Hematopoietic multipotent progenitor cell treated with erythropoietin and hydrocortisone succinate and interleukin-3 and kit ligand, for 4 days (in vitro differentiated cells): ENCODE results near the gene ETV6.

Experiments used
- DNase-seq: peaks from one replicate; pipeline ENCODE4 v3.0.0-alpha.2; 2015

Gene ETV6

DNA sequence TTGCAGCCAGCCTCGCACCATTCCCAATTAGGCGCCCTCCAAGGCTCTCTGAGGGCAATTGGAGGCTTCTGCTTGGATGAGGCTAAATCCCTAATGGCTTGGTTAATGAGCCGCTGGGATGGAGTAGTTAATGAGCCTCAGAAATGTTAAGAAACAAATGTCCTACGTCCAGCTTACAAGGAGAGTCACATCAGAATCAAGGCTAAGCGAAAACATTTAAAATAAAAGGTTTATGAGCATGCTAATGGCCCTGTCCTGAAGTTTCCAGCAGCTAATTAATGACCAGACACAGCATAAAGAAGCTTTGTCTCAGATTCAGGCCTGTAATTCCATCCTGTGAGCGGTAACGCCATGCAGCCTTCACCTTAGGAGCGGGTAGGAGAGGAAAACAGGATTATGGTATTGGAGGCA lies 220.6 kb downstream of the ETV6 start:
- no peak for DNase-seq

DNA sequence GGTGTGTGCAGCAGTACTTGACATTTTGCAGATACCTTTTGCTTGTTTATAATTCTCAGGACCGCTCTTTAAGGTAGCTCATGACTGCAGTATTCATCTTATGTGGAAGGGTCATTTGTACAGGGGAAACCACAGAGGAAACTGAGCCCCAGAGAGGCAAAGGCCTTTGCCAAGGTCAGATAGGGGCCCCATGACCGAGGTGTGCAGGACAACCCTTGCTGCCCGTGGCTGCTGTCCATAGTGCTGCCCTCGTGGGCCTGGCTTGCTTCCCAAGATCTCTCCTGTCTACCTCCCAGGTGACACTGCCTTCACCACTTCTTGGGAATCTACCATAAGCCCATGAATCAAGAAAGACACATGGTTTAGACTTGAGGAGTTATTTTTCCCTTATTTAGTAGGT lies 222.6 kb downstream of the ETV6 start:
- DNase-seq: no peak

DNA sequence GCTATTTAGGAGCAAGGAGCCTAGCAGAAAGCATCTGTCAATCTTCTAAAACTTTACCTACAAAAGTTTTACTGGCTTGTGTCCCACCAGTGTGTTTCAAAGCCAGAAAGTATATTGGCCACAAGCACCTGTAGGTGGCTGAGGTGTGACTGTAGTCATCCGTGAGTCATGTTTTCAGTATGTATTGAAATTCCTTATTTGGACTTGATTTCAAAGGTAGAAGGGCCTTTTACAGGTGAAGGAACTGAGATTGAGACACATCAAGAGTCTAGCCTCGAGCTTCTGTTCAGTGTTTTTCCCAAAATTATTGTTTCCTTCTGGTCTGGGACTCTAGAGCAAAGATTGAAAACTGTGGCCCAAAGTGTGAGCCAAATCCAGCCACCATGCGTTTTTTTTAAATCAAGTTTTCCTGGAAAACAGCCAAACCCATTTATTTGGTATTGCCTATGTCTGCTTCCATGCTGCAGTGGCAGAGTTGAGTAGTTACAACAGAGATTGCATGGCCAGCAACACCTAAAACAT lies 226.0 kb downstream of the ETV6 start:
- DNase-seq: peak; percentile 50

DNA sequence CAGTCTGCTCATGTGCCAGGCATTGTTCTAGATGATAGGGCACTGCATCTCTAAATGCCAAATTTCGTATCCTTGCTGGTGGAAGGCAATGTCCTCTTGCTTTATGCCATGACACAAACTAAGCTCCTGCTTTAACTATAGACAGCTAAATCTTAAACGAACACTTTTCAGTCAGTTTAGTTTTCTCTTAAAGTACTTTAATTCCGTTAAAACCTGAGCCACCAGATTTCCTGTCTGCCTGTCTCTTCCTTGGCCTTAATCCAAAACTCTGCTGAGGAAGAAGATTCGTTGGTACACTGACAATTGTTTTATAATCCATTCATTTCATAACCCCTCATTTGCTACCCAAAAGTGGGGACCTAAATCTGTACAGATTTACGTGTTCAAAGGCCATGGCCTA lies 226.8 kb downstream of the ETV6 start:
- peak; percentile 82 for DNase-seq

DNA sequence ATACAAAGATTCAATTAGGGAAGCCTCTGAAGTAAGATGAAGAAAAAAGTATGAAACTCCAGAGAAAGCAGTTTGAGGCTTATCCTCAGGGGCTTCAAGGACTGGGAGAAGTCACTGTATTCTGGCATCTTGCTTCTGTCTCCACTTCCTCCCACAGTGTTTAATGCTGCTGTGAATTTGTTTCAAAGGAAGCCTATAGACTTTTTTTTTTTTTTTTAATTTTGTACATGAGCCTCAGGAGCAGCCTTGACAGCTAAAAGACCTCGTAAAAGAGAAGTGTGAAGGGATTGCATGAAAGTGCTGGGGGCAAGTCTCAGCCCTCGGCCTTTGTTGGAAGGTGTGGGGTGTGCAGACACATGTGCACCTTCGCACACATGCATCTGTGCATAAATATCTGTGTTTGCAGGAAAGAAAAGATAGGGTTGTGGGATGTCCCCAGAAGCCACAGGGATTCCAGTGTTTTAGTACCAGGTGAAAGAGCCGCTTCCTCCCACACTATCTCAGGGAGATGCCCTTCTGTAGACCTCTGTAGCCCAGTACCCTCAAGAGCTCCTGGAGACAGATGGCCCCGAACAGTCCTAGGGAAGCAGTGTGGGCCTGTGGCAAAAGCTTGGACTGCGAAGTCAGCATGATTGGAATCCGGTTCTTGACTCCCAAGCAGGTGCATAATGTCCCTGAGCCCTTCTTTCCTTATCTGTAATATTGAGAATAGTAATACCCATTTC lies 227.8 kb downstream of the ETV6 start:
- peak; percentile 48 for DNase-seq

DNA sequence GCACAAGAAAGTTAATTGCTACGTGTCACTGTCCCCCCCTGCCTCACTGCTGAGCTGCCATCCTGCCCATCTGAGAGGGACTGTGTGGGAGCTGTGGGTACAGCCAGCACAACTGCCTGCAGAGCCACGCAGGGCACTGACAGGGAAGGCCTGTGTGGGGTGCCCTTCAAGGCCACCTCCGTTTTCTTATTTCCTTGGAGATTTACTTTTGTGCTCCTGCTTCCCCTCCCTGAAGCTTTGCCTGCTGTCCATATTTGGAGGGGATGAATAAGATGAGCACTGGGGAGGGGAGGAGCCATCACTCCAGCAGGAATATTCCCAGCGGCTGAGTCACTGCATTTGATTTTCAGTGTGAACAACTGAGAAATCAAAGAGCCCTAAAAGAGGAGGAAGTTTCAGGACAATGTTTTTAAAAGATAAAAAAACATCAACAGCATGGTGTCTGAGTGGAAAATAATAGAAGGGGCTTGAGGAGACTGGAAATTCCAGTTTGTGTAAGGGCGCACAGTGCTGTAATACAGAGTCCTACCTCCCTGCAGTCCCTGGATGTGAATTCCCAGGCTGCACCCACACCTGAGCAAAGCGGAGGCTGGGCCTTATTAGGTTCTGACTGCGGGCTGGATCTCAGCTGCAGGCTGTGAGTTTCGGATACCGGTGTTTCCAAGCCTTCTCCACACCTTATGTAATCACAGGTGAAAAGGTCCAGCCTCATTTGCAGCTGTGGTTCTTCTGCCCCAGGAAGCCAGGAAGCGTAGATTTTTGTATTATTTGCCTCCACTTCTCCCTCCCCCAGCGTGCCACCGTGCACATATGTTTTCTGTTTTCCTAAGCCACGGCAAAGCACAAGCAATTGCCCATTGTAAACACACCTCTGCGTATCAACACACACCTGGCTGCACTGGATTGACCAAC lies 228.7 kb downstream of the ETV6 start:
- no peak for DNase-seq

DNA sequence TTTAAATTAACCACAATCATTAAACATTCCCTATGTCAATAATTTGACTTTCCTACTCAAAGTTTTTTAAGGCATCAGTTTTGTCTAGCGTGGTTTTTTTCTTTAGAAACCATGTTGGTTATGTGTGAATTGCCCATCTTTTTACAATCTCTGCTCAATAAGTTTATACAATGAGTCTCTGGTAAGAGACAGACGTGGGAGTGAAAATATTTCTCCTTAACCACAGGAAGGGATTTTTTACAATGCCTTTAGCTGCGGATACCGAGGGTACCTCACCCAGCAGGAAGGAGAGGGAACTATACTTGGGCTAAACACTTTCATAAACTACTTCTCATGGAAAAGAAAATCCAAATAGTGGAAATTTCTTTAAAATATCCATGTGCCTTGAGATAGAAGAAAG lies 229.8 kb downstream of the ETV6 start:
- DNase-seq: no peak

DNA sequence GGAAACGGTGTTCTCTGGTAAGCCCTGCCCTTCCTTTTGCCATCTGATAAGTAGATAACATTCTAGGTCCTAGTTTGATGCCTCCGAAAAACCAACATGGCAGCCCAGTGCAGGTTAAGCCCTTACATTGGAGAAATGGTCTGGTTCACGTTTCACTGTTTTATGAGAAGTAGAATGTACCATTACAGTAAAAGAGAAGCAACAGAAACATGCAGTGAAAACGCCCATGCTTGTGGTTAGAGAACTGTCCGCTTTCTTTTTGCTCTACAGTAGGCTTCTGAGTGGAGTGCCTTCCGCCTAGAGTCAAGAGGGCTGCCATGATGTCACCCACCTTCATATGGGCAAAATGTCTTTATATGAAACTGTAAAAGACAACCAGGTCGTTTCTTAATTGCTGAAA lies 230.9 kb downstream of the ETV6 start:
- DNase-seq: peak; percentile 79

DNA sequence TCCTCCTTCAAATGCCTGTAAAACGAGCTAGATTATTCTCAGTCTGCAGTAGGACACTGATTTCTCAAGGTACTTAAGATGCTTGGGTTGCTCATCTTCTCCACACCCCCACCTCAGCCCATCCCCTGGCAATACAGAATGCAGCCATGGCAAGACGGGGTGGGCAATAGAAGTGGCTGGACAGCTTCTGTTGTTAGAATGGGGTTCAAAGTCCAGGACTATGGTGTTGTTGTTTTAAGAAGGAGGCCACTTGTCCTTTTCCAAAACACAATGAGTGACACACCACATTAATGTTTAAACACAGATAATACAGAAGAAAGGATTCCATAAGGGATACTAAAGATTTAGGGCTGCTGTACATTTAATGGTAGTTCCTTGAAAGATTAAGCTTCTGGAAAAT lies 232.4 kb downstream of the ETV6 start:
- no peak for DNase-seq

DNA sequence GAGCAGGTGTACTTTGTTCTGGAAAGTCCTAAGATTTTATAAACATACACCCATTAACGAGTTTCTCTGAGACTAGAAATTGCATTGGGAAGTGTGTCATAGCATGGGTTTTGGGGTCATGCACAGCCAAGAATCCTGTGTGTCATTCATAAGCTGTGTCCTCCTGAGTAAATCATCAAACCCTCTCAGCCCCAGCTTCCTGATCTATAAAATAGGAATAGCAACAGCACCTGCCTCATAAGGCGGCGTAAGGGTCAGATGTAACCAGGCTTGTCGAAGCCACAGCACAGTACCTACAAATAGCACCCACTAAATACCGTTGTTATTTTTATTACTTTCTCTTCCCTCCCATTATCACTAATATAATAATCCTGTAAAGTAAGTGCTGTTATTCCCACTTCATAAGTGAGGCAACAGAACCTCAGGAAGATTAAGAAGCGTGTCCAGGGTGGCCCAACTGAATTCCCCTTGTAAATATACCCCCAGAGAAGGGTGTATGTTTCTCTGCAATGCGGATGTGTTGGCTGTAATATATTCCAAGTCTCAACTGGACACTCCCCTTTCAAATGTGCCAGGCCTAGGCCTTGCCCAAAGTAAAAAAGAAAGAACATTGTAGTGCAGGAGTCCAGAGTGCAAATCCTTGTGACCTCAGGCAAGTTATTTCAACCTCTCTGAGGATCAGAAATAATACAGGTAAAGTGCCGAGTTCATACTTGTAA lies 233.0 kb downstream of the ETV6 start:
- DNase-seq: no peak

DNA sequence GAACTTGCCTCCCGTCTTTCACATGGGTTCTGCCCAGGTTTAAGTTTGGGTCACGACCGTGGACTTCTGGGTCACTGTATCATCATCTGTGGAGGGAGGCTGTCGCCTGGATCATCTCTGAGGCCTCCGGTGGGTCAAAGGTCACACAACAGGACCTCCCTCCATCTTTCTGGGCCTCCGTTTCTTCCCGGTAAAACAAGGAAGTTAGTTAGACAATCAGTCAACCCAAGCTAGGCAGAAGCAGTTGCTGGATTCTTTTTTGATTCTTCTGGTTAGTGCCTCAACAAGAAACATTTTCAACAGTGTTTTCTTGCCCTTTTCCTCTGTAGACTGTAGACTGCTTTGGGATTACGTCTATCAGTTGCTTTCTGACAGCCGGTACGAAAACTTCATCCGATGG lies 234.6 kb downstream of the ETV6 start:
- DNase-seq: no peak

DNA sequence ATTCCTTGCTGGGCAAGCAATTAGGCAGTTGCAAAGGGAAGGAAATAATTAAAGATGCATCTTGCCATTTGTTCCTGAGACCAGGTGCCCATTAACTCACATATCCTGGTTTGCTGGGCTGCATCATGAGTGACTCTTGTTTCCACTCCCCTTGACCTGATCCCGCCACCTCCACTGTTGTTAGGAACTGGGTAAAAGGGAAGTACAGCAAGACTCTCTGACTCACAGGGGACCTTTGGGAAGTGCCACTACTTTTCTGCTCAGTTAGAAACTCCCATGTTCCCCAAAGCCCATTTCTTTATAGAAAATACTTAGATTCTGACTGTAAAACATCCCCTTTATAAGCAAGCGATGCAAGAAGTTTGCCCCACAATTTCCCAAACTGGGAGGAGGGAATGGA lies 235.2 kb downstream of the ETV6 start:
- no peak for DNase-seq

DNA sequence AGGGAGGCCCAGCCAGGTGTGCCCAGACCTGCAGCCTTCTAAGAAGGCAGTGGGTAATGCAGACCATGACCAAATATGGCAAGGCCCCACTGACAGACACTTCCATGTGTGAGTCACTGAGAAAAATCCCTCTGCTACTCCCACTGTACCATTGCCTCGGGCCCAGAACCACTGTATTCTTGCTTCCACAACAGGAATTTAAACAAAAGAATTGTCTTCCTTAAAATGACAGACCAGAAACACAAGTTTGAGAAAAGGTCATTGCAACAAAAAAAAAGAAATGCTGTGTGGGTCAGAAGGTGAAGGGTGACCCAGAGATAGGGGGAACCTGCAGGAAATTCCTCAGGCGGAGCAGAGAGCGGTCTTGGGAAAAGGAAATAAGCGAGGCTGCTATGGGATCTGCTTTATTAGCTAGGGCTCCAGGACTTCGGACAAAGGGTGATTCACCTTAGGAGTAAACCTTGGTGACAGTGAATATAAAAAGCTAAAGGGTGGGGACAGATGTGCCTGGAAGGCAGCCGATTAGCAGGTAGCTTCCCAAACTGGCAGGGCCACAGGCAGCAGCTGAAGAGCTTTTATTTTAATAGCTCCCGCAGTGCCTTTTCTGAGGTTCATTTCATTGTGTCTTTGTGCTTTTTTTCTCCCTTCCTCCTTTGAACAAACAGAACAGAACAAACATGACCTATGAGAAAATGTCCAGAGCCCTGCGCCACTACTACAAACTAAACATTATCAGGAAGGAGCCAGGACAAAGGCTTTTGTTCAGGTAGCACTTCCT lies 236.0 kb downstream of the ETV6 start:
- DNase-seq: no peak

DNA sequence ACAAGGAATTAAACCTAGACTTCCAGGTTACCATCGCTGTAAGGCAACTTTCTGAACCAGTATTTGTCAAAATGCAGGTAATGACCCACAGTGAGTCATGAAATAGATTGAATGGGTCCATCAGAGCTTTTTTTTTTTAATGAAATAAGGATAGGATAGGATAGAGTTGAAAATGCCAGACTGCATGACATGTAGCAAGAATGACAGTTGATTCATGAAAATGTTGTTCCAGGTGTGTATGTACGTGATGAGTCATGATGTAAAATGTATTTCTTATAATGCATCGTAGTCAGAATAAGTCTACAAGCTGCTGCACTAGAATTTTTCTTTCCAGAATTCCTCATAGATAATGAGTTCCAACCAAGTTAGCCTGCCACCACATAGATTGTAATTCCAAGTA lies 236.9 kb downstream of the ETV6 start:
- DNase-seq: no peak

DNA sequence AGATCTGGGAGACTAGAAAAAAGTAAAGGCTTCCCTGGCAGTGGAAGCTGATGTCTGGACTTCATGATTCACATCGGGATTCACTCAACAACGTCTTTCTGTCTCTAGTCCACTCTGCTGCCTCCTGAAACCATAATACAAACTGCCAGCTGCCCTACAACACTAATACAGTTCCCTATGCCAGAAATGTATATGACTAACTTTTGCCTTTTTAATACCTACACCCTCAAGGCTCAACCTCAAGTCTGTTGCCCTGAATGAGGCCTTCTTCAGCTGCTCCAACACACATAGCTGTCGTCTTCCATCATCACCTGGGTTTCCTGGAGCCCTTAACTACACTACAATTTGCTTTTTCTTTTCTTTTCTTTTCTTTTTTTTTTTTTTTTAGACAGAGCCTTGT lies 238.6 kb downstream of the ETV6 start:
- DNase-seq: no peak

DNA sequence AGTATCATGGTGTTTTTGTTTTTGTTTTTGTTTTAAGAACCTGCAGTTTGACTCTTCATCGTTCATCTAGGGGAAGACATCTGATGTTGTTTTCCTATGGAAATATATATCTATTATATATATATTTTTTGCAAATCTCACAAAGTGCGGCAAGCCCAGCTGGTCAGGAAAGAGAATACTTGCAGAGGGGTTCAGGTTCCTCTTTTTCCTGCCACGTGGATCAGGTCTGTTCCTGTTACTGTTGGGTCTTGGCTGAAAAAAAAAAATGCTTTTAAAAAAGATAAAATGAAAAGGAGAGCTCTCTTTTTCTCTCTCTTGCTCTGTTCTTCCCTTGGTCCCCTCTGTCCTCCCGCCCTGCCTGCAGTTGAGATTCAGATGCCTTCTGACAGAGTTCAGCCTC lies 241.9 kb downstream of the ETV6 start:
- DNase-seq: peak; percentile 75

DNA sequence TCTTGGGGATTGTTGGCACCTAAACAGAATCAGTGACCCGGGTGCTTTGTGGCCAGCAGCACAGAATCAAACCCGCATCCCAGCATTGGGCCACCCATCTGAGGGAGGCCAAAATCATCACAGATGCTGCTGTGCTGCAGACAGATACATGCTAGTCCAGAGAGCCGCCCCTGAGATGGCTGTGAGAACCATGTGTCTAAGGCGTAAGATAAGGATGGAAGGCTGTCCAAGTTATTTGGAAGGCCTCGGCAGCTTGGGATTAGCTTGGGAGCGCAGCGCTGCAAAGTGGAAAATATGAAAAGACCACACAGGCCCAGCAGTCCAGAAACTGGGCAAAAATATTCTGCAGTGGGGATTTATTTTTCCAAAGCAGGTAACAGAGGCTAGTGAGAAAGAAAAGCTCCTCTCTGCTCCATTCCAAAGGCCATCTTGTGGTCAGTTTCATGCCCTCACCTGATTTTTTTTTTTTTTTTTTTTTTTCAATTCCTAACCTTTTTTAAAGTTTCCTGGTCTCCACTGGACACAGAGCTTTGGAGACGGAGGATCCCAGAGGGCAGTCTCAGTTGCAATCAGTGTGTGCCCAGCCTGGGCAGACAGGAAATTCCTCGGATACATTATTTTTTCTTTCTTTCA lies 242.4 kb downstream of the ETV6 start:
- no peak for DNase-seq

DNA sequence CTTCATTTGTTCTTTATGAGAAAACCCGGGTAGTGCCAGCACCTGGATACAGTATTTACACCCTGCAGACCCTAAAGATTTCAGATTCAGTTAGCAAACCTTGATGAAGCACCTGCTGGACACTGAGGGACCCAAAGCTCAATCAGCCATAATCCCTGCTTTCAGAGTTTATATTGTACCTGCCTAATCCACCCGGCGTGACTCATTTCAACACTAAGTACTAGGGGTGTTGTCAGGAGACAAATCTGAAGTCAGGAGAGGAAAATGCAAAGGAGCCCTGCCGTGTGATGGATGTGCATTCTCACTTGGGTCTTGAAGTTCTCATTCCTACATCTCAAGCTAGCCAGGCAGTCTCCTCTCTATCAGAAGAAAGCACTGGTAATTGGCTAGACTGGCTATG lies 244.5 kb downstream of the ETV6 start:
- no peak for DNase-seq

DNA sequence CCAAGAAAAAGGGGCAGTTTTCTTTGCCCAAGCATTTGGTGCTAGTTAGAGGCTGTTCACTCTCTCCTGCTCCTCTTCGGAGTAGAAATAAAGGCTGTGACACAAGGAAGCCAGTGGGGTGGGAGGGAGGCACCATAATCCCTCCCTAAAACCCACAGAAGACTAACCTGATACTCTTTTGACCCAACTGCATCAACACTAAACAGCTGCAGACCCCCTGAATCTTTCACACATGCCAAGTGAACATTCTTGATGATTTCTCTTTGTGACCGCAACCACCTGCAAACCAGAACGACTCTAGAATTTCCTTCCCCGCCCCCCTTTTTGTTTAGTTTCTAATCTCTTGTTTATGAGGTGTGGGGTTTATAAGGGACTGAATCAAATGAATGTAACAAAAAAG lies 245.4 kb downstream of the ETV6 start:
- DNase-seq: no peak

DNA sequence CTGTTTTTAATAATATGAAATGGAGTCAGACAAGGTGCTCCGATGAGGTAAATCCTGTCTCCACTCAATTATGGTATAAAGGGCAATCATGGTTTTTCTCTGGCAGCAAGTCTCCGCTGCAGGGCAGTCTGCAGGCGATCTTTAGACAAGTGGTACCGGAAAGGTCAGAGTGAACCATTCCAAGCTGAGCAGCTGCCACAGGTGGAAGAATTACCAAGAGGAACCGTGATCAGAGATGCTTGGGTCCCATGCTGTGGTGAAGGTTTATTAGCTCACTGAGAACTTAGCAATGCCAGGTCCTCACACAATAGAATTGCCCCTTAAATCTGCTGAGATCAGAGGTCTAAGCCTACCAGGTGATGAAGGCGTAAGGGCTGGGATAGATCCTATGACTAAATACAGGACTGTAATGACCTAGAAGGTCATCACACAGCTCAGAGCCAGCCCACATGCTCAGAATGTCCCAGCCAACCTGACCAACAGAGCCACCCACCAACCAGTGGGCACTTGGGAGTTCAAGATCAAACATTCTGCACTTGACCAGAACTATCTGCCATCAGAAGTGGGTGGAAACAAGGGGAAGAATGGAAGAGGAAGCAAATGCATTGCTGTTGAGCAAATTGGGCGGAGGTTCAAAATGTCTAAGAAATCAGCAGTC lies 246.1 kb downstream of the ETV6 start:
- peak; percentile 41 for DNase-seq

DNA sequence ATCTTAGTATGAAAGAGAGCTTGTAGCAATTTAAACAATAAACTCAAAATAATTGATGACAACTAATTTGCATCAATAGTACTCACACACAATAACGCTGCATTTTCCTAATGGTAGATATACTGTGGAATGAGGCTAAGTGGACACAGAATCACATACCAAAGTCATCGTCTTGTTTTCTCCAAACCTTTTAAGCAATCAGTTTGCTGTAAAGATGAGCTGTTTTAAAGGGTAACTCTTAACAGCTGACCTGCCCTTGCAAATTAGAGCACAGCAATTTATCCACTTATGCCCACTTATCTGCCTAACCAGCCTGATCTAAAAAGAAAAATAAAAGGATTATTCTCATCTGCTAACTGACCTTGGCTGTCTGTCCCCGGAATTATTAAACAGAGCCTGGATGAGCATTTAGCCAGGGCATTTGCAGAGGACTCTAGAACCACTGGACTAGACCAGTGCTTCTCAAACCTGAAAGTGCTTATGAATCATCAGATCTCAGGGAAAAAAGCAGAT lies 247.0 kb downstream of the ETV6 start:
- no peak for DNase-seq
